ENCODE measurements around the gene SPSB2. TPM values are rescaled to one million over a fixed set of nuclear protein-coding genes. Genes with fewer than 3 reads are reported as not detected.
A peak's percentile ranks its signal among the peaks of the same experiment; 100 is the strongest.
"Not testable (repeated sequence)": the region's sequence is repeated elsewhere in the genome, so short reads cannot be mapped to it uniquely, and the experiment has no call there.

The SPSB2 gene
- total and polyA plus RNA-seq, 7 donors, result 4.6 to 17.4 (median 10.5) TPM

DNA sequence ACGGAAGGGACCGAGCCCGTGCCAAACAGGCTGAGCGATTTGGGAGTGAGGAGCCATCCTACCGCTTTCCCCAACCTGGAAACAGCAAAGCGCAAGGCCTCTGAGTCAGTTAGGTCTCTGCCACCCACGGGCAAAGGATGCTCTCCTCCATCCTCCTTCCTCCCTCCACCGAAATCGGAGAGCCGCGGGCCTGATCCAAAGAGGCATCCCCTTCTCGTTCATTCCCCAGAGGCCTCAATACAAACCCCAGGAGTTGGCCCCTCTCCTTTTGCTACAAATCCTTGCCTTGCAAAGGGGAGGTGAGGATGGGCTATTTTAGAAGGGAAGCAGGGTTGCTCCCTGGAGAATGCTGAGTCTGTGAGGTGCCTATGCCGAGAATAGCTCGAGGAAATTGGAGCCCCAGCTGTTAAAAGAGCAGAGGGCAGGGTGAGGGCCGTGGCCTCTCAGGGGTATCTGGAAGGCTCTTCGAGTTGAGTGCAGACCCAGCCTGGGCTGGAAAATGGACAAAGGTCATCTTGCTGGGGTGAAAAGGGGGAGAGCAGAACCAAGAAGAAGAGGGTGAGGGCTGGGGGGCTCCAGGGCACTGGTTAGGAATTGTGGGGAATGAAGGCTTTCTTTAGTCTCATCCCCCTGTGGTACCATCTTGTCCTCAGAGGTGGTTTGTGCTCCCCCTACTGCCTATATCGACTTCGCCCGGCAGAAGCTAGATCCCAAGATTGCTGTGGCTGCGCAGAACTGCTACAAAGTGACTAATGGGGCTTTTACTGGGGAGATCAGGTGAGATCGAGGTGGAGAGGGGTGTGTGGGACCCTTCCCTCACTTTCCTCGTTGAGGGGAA, 4.7 kb downstream of the SPSB2 start:
- H3K27me3 ChIP-seq, result no peaks in the 10 kb centered on the region
- peaks cover 8 to 54% (median 34%) of the 10 kb centered on the region in 4 donors for H3K36me3 ChIP-seq
- DNase-seq, result no peak
- WGBS, 2 donors, result 7 to 11% methylated on average over 22 of the region's 22 CpGs
- peak overlapping the region; percentile 95 to 100 (median 98) for H3K27ac ChIP-seq
- H3K4me3 ChIP-seq, result peak overlapping the region; percentile 72 to 100 (median 96)
- peaks cover 0 to 52% (median 42%) of the 10 kb centered on the region in 4 donors for H3K4me1 ChIP-seq
- no peaks in the 10 kb centered on the region for H3K9me3 ChIP-seq
- TF ChIP-seq EP300 (IDR thresholded peaks at IDR 0.05) (no peak), POLR2AphosphoS5 (IDR thresholded peaks at IDR 0.05) (no peak), POLR2A (IDR thresholded peaks at IDR 0.05) (no peak)
- TF ChIP-seq, protein P1, sequence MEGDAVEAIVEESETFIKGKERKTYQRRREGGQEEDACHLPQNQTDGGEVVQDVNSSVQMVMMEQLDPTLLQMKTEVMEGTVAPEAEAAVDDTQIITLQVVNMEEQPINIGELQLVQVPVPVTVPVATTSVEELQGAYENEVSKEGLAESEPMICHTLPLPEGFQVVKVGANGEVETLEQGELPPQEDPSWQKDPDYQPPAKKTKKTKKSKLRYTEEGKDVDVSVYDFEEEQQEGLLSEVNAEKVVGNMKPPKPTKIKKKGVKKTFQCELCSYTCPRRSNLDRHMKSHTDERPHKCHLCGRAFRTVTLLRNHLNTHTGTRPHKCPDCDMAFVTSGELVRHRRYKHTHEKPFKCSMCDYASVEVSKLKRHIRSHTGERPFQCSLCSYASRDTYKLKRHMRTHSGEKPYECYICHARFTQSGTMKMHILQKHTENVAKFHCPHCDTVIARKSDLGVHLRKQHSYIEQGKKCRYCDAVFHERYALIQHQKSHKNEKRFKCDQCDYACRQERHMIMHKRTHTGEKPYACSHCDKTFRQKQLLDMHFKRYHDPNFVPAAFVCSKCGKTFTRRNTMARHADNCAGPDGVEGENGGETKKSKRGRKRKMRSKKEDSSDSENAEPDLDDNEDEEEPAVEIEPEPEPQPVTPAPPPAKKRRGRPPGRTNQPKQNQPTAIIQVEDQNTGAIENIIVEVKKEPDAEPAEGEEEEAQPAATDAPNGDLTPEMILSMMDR (IDR thresholded peaks at IDR 0.05), result no peak
- intact Hi-C loops (cut with DNase I), result loop anchor here (1.0 to 10.0 kb wide), 4 partner anchors 23 to 246 kb away; no protein-coding TSS in a partner anchor

DNA sequence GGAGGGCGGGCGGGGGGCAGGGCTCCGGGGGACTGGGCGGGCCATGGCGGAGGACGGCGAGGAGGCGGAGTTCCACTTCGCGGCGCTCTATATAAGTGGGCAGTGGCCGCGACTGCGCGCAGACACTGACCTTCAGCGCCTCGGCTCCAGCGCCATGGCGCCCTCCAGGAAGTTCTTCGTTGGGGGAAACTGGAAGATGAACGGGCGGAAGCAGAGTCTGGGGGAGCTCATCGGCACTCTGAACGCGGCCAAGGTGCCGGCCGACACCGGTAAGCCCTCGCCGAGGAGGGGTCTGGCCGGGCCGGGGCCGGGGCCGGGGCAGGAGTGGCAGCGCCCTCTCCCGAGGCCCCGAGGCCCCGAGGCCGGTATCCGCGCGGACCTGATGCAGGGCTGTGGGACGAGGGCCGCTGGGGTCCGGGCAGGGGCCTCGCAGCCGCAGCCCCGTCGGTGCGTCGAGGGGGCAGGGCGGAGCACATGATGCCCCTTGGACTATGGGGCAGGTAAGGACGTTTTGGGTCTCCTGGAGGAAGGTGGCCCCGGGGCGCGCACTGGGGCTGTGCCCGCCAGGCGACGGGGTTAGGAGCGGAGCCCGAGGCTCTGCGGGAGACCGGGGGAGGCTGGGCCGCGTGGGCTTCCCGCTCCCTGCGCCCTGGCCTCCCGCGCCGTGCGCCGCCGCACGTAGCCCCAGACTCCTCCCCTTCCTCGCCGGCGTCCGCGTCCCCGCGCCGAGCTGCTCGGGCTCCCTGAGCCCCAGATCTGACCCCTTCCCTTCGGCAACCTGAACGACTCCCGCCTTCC, 5.5 kb downstream of the SPSB2 start, which contains the start of gene TPI1:
TPI1 (plus strand) TSS at position 119 of the 798 bp plus-strand sequence; CDS start at position 155, 36 bp downstream.
- intact Hi-C loops (cut with DNase I), result loop anchor here (2.0 to 10.0 kb wide), 3 partner anchors 57 to 247 kb away; no protein-coding TSS in a partner anchor
- Histone ChIP-seq H3K9me3 (no peaks in the 10 kb centered on the region), H3K36me3 (peaks cover 13 to 63% (median 41%) of the 10 kb centered on the region in 4 donors), H3K4me3 (peak within 1 kb of the TSS; percentile 72 to 100 (median 96)), H3K27me3 (no peaks in the 10 kb centered on the region), H3K27ac (peak within 1 kb of the TSS; percentile 95 to 100 (median 98)), H3K4me1 (peaks cover 0 to 48% (median 42%) of the 10 kb centered on the region in 4 donors)
- WGBS, 2 donors, result 0 to 1% methylated on average over 86 of the region's 86 CpGs
- TF ChIP-seq POLR2AphosphoS5 (IDR thresholded peaks at IDR 0.05) (peak; percentile 99 to 100 (median 100)), POLR2A (IDR thresholded peaks at IDR 0.05) (peak; percentile 96 to 98)
- TF ChIP-seq, protein P1 (IDR thresholded peaks at IDR 0.05), result no peak
- peak; percentile 96 for DNase-seq

DNA sequence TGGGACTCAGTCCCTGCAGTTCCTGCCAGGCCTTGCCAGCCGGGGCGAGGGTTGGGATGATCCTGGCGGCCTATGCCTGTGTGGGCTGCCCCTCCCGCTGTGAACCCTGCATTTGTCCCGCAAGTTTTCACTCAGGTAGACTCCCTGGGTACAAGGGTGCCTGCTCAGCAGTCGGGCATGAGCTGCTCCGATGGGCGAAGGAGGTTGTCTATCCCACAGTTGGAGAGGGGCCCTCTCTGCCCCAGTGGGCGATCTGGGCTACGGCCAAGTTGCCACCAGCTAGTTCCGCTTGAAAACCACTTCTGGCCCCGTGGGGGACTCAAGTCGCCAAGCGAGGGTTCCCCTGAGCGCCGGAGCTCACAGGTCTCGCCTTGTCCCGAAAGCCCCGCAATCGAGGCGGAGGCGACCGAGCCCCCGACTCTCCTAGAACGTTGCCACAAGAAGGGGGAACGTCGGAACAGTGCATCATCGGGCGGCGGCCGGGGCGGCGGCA, 6.1 kb downstream of the SPSB2 start:
- Histone ChIP-seq H3K4me1 (peaks cover 0 to 41% (median 39%) of the 10 kb centered on the region in 4 donors), H3K36me3 (peaks cover 13 to 69% (median 44%) of the 10 kb centered on the region in 4 donors), H3K9me3 (no peaks in the 10 kb centered on the region), H3K4me3 (peak overlapping the region; percentile 72 to 100 (median 96)), H3K27me3 (no peaks in the 10 kb centered on the region), H3K27ac (peak overlapping the region; percentile 95 to 100 (median 98))
- 2 to 4% methylated on average over 33 of the region's 33 CpGs for WGBS, 2 donors
- DNase-seq, result no peak
- intact Hi-C loops (cut with DNase I), result loop anchor here (10.0 kb wide), 1 partner anchor 248 kb away; no protein-coding TSS in a partner anchor
- TF ChIP-seq EP300 (IDR thresholded peaks at IDR 0.05) (no peak), POLR2A (IDR thresholded peaks at IDR 0.05) (no peak), POLR2AphosphoS5 (IDR thresholded peaks at IDR 0.05) (no peak)
- TF ChIP-seq, protein P1 (IDR thresholded peaks at IDR 0.05), result no peak

DNA sequence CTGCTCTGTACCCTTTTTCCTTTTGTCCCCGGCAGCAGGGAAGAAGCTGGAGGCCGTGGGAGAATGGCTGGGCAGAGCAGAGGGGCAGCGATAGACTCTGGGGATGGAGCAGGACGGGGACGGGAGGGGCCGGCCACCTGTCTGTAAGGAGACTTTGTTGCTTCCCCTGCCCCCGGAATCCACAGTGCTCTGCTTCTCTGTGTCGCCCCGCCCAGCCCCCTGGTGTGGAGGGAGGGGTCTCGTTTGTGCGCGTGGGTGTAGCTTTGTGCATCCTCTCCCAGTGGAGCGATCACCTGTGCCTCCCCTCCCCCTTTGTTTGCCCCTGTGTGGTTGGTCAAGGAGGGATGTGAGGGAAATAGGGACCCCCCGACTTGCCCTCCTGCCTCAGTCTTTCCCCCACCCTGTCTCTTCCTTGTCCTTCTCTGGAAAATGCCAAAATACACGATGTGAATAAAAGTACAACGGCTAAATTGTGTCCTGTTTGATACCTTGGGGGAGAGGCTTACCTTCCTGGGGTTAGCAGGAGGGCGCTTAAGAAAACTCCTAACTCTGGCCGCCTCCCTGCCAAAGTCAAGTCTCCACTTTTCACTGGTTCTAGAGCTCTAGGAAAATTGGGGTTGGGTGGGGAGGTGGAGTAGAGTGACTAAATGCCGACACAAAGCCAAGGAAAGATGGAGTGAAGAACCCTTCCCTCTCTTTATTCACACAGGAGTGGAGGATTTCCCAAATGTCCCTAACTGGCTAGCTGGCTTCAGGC, 6.8 kb downstream of the SPSB2 start:
- Histone ChIP-seq H3K4me3 (peak overlapping the region in 3 of 4 donors; percentile 94 to 100 (median 99)), H3K27me3 (no peaks in the 10 kb centered on the region), H3K27ac (peak overlapping the region; percentile 95 to 100 (median 98)), H3K36me3 (peaks cover 14 to 74% (median 49%) of the 10 kb centered on the region in 4 donors), H3K9me3 (no peaks in the 10 kb centered on the region), H3K4me1 (peaks cover 0 to 35% (median 33%) of the 10 kb centered on the region in 4 donors)
- WGBS, 2 donors, result 79 to 85% methylated on average over 19 of the region's 19 CpGs
- TF ChIP-seq POLR2AphosphoS5 (IDR thresholded peaks at IDR 0.05) (no peak), EP300 (IDR thresholded peaks at IDR 0.05) (no peak), POLR2A (IDR thresholded peaks at IDR 0.05) (no peak)
- TF ChIP-seq, protein P1 (IDR thresholded peaks at IDR 0.05), result no peak
- intact Hi-C loops (cut with DNase I), result loop anchor here (10.0 kb wide), 1 partner anchor 248 kb away; no protein-coding TSS in a partner anchor
- DNase-seq, result no peak

DNA sequence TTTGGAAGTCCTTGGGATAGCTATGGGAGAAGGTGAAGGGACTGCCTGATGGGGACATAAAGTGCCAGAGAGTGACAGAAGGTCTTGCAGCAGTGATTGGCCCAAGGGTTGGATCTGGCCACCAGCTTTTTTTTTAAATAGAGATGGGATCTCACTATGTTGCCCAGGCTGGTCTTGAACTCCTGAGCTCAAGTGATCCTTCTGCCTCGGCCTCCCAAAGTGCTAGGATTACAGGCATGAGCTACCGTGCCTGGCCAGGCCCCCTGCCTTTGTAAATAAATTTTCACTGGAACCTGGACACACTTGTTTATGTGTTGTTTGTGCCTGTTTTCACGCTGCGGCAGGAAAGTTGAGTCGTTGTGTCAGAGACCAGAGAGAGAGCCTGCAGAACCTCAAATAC, 7.8 kb downstream of the SPSB2 start:
- 95% methylated on average over 5 of the region's 5 CpGs for WGBS, 2 donors
- DNase-seq, H3K27ac ChIP-seq, H3K27me3 ChIP-seq, H3K4me3 ChIP-seq, H3K9me3 ChIP-seq: not testable (repeated sequence)
- intact Hi-C loops (cut with DNase I), result loop anchor here (10.0 kb wide), 1 partner anchor 249 kb away; no protein-coding TSS in a partner anchor
- Histone ChIP-seq H3K4me1 (peaks cover 0 to 29% (median 26%) of the 10 kb centered on the region in 4 donors), H3K36me3 (peaks cover 24 to 74% (median 49%) of the 10 kb centered on the region in 4 donors)
